DOHH2 (cell line): Measurements from ENCODE around the gene CCDC126.

Experiments used
- H3F3A ChIP-seq: fragments of 200-600 bp; sonication (generic), shearing (Covaris generic); 2 replicates; pipeline ENCODE4 v1.6.0; 2016; ENCODE audit warnings: antibody characterized with exemption, mild to moderate bottlenecking; ENCODE audit not compliant: control insufficient read depth, insufficient read depth
- H3K27ac ChIP-seq: fragments of 200-600 bp; sonication (generic); 2 replicates; pipeline ENCODE4 v1.5.1; 2014; ENCODE audit warnings: low read depth, mild to moderate bottlenecking, low read length, moderate library complexity
- H3K27me3 ChIP-seq: fragments of 200-600 bp; sonication (generic); 2 replicates; pipeline ENCODE4 v1.6.1; 2014; ENCODE audit warnings: mild to moderate bottlenecking, low read length, mixed read lengths; ENCODE audit not compliant: control insufficient read depth
- H3K36me3 ChIP-seq: fragments of 200-600 bp; sonication (generic); 2 replicates; pipeline ENCODE4 v1.6.1; 2014; ENCODE audit warnings: mild to moderate bottlenecking, low read length, moderate library complexity, mixed read lengths; ENCODE audit not compliant: control insufficient read depth
- H3K4me1 ChIP-seq: fragments of 200-600 bp; sonication (generic); 2 replicates; pipeline ENCODE4 v1.6.1; 2014; ENCODE audit warnings: mild to moderate bottlenecking, low read length, mixed read lengths; ENCODE audit not compliant: control insufficient read depth
- H3K4me2 ChIP-seq: fragments of 200-600 bp; sonication (generic); 2 replicates; pipeline ENCODE4 v1.6.0; 2014; ENCODE audit warnings: mild to moderate bottlenecking, low read length, moderate library complexity
- H3K4me3 ChIP-seq: fragments of 200-600 bp; sonication (generic); 2 replicates; pipeline ENCODE4 v1.5.1; 2014; ENCODE audit warnings: mild to moderate bottlenecking, low read length, mixed read lengths
- H3K79me2 ChIP-seq: fragments of 200-600 bp; sonication (generic); 2 replicates; pipeline ENCODE4 v1.6.1; 2014; ENCODE audit warnings: mild to moderate bottlenecking, low read length, mixed read lengths; ENCODE audit not compliant: control insufficient read depth
- H3K9me2 ChIP-seq: fragments of 200-600 bp; sonication (generic); replicated peaks from 2 replicates; pipeline ENCODE4 v1.6.1; 2014; ENCODE audit warnings: mild to moderate bottlenecking, low read length, mixed read lengths; ENCODE audit not compliant: control insufficient read depth
- H3K9me3 ChIP-seq: fragments of 200-600 bp; sonication (generic); 2 replicates; pipeline ENCODE4 v1.6.1; 2014; ENCODE audit warnings: antibody characterized with exemption, low read length, mixed read lengths; ENCODE audit not compliant: control insufficient read depth, insufficient read depth
- H4K20me1 ChIP-seq: fragments of 200-600 bp; sonication (generic); 2 replicates; pipeline ENCODE4 v1.6.0; 2014; ENCODE audit warnings: low read depth, mild to moderate bottlenecking, antibody characterized with exemption, low read length, moderate library complexity; ENCODE audit not compliant: control insufficient read depth, insufficient read depth
- EZH2phosphoT487 ChIP-seq: fragments of 200-600 bp; sonication (generic); IDR thresholded peaks from 2 replicates; pipeline ENCODE4 v1.6.1; 2017; ENCODE audit warnings: borderline replicate concordance, mild to moderate bottlenecking, antibody characterized with exemption, low read length, moderate library complexity, mixed read lengths
- TF ChIP-seq, protein P1 (sequence below): fragments of 200-600 bp; sonication (generic); IDR thresholded peaks from one replicate; pipeline ENCODE4 v1.5.1; 2014; ENCODE audit warnings: antibody characterized with exemption, mild to moderate bottlenecking, low read depth, low read length; ENCODE audit not compliant: poor library complexity, severe bottlenecking

Gene CCDC126

DNA sequence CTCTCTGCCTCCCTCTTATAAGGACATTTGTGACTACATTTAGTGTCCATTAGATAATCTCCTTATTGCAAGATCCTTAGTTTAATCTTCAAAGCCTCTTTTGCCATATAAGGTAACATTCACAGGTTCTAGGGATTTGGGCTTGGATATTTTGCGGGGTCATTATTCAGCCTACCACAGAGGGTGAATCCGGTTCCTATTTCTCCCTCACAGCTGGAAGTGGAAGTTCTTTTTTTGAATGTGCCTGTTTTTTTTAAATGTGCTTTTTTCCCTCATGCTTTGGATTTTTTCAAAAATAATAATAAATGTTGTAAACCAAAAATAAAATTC lies 65.8 kb downstream of the CCDC126 start:
- Histone ChIP-seq H3K27ac (no peak overlapping the region), H3K4me1 (no peaks in the 10 kb centered on the region), H3K79me2 (no peaks in the 10 kb centered on the region), H3K9me2 (no peaks in the 10 kb centered on the region), H3K9me3 (peaks cover 6% of the 10 kb centered on the region; the same call in 1 of the 2 replicates), H3K27me3 (no peaks in the 10 kb centered on the region), H3K4me2 (no peak overlapping the region), H3K36me3 (no peaks in the 10 kb centered on the region), H4K20me1 (no peaks in the 10 kb centered on the region), H3K4me3 (no peak overlapping the region), H3F3A (no peaks in the 10 kb centered on the region)
- TF ChIP-seq, protein P1, sequence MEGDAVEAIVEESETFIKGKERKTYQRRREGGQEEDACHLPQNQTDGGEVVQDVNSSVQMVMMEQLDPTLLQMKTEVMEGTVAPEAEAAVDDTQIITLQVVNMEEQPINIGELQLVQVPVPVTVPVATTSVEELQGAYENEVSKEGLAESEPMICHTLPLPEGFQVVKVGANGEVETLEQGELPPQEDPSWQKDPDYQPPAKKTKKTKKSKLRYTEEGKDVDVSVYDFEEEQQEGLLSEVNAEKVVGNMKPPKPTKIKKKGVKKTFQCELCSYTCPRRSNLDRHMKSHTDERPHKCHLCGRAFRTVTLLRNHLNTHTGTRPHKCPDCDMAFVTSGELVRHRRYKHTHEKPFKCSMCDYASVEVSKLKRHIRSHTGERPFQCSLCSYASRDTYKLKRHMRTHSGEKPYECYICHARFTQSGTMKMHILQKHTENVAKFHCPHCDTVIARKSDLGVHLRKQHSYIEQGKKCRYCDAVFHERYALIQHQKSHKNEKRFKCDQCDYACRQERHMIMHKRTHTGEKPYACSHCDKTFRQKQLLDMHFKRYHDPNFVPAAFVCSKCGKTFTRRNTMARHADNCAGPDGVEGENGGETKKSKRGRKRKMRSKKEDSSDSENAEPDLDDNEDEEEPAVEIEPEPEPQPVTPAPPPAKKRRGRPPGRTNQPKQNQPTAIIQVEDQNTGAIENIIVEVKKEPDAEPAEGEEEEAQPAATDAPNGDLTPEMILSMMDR, result no peak
- no peak for TF ChIP-seq EZH2phosphoT487

DNA sequence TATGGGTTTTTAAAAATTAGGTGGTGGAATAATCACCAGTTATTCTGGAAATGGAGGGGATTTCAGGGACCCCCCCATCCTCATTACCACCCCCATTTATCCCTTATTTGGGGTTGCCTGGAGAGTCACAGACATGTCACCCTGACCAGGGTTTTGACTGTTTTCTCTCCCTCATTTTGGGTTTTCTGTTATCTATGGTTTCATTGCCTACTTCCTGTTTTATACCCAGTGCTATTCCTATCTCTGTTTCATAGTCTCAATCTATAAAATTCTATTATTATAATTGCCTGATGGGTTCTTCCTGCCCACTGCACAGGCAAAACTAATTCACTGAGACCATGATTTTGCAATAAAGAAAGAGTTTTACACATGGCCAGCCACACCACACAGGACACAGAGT lies 66.9 kb downstream of the CCDC126 start:
- no peak overlapping the region for H3K27ac ChIP-seq
- H3K4me1 ChIP-seq, result no peaks in the 10 kb centered on the region
- H3F3A ChIP-seq, result no peaks in the 10 kb centered on the region

DNA sequence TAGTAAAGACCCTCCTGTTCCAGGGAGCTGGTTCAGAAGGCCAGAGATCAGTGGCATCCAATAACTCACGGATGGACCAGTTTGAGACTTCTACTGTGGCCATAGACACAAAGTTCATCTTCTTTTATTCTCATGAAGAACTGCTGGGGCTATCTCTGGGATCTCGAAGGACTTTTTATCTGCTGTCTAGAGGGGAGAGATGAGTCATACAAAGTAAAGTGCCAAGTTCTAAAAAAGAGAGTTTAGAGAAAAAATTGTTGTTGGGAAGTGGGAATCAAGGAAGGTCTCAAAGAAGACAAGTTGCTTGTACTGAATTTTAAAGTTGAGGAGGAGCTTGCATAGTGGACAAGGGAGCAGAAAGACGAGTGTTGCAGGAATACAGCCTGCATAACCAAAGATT lies 74.9 kb downstream of the CCDC126 start:
- Histone ChIP-seq H3K4me2 (no peak overlapping the region), H3K36me3 (no peaks in the 10 kb centered on the region), H3K9me2 (no peaks in the 10 kb centered on the region), H3K79me2 (no peaks in the 10 kb centered on the region), H3K9me3 (peaks cover 4% of the 10 kb centered on the region; the same call in 1 of the 2 replicates), H3K27ac (no peak overlapping the region), H3K4me1 (no peaks in the 10 kb centered on the region), H3K27me3 (0 out of 2 replicates have a peak, but pooled peaks cover 3% of the 10 kb centered on the region), H4K20me1 (no peaks in the 10 kb centered on the region), H3F3A (no peaks in the 10 kb centered on the region), H3K4me3 (no peak overlapping the region)
- no peak for TF ChIP-seq EZH2phosphoT487
- TF ChIP-seq, protein P1, result no peak

More for the DNA sequence above, 66.9 kb downstream of the CCDC126 start:
- Histone ChIP-seq H3K4me3 (no peak overlapping the region), H3K4me2 (no peak overlapping the region), H3K79me2 (no peaks in the 10 kb centered on the region), H4K20me1 (no peaks in the 10 kb centered on the region), H3K27me3 (no peaks in the 10 kb centered on the region), H3K9me3 (peaks cover 3% of the 10 kb centered on the region; the same call in 1 of the 2 replicates), H3K9me2 (no peaks in the 10 kb centered on the region), H3K36me3 (no peaks in the 10 kb centered on the region)
- TF ChIP-seq, protein P1, result no peak
- no peak for TF ChIP-seq EZH2phosphoT487
